GM21381 (cell line): ENCODE measurements around the gene BCR.

Experiments used
- ATAC-seq: cut with Tn5 transposase; IDR thresholded peaks from one replicate; pipeline ENCODE4 v1.9.1; 2021; ENCODE audit warnings: mild to moderate bottlenecking, moderate library complexity; ENCODE audit not compliant: unreplicated experiment

BCR gene

GRCh38 chr22:23227380-23227779 lies 47.1 kb downstream of the BCR start:
- no peak for ATAC-seq

GRCh38 chr22:23228503-23228902 lies 48.2 kb downstream of the BCR start:
- no peak for ATAC-seq

- ATAC-seq: no peak
Observed at GRCh38 chr22:23229646-23230045, 49.3 kb downstream of the BCR start.

- ATAC-seq: no peak
Observed at GRCh38 chr22:23230348-23231068, 50.2 kb downstream of the BCR start.

GRCh38 chr22:23231471-23232093 lies 51.3 kb downstream of the BCR start:
- no peak for ATAC-seq

GRCh38 chr22:23232094-23232905 lies 52.0 kb downstream of the BCR start:
- no peak for ATAC-seq

GRCh38 chr22:23233084-23233531 lies 52.8 kb downstream of the BCR start:
- ATAC-seq: no peak

GRCh38 chr22:23233752-23234408 lies 53.6 kb downstream of the BCR start:
- ATAC-seq: no peak

GRCh38 chr22:23234409-23235161 lies 54.3 kb downstream of the BCR start:
- no peak for ATAC-seq

GRCh38 chr22:23235425-23235824 lies 55.1 kb downstream of the BCR start:
- ATAC-seq: no peak

GRCh38 chr22:23236026-23236425 lies 55.7 kb downstream of the BCR start:
- ATAC-seq: no peak

- no peak for ATAC-seq
Observed at GRCh38 chr22:23236440-23237184, 56.3 kb downstream of the BCR start.

GRCh38 chr22:23237201-23237798 lies 57.0 kb downstream of the BCR start:
- ATAC-seq: no peak

- ATAC-seq: no peak
Observed at GRCh38 chr22:23237841-23238240, 57.5 kb downstream of the BCR start.

- no peak for ATAC-seq
Observed at GRCh38 chr22:23238707-23239106, 58.4 kb downstream of the BCR start.

- ATAC-seq: no peak
Observed at GRCh38 chr22:23239429-23239828, 59.1 kb downstream of the BCR start.

- ATAC-seq: no peak
Observed at GRCh38 chr22:23240639-23241389, 60.5 kb downstream of the BCR start.

GRCh38 chr22:23241562-23242472 lies 61.5 kb downstream of the BCR start:
- ATAC-seq: no peak
